K562 (cell line): ENCODE results near the gene PRR7. TPM values are rescaled to one million over a fixed set of nuclear protein-coding genes. Genes with fewer than 3 reads are reported as not detected.

Experiments used
- ADNP ChIP-seq: fragments of 200-800 bp; sonication (Bioruptor generic); IDR thresholded peaks from 2 replicates; pipeline ENCODE4 v1.6.1; 2016; ENCODE audit warnings: missing genetic modification characterization, missing compliant biosample characterization
- CCNT2 ChIP-seq: IDR thresholded peaks from 2 replicates; pipeline ENCODE4 v1.6.1; 2011; ENCODE audit warnings: borderline replicate concordance, low read depth, mild to moderate bottlenecking, moderate library complexity, mixed read lengths, low read length; ENCODE audit not compliant: insufficient read length; ENCODE audit errors: extremely low read depth
- CHD4 ChIP-seq: fragments of 200-600 bp; sonication (generic); IDR thresholded peaks from 3 replicates; pipeline ENCODE4 v1.6.1; 2012; ENCODE audit warnings: low read depth, mild to moderate bottlenecking, mixed read lengths, low read length, inconsistent platforms; ENCODE audit not compliant: insufficient read depth, insufficient replicate concordance, poor library complexity, severe bottlenecking
- RBBP5 ChIP-seq: fragments of 200-600 bp; sonication (generic); IDR thresholded peaks from 2 replicates; pipeline ENCODE4 v1.6.1; 2012; ENCODE audit warnings: borderline replicate concordance, mild to moderate bottlenecking, low read length, control low read depth, inconsistent platforms; ENCODE audit not compliant: insufficient read depth, poor library complexity, severe bottlenecking
- REST ChIP-seq, 2 experiments: fragments of 450-650 bp; formaldehyde crosslinking in 1 of 2; IDR thresholded peaks; 2 replicates each; pipeline versions ENCODE4 v1.4.0 to v1.6.1; 2014 to 2020; ENCODE audit warnings: mild to moderate bottlenecking in 2 of 2, borderline replicate concordance in 1 of 2, low read depth in 1 of 2
- SP2 ChIP-seq: IDR thresholded peaks from 2 replicates; pipeline ENCODE4 v1.6.1; 2011; ENCODE audit warnings: mild to moderate bottlenecking, low read depth, low read length, moderate library complexity; ENCODE audit not compliant: poor library complexity, severe bottlenecking; ENCODE audit errors: extremely low read depth
- SUPT5H ChIP-seq: fragments of 450-650 bp; IDR thresholded peaks from 2 replicates; pipeline ENCODE4 v1.6.1; 2016
- TAF15 ChIP-seq: fragments of 200-400 bp; formaldehyde crosslinking; IDR thresholded peaks from 2 replicates; pipeline ENCODE4 v1.6.1; 2017; ENCODE audit warnings: mild to moderate bottlenecking, low read depth, low read length, moderate library complexity
- ZBTB1 ChIP-seq: sonication (generic); formaldehyde crosslinking; IDR thresholded peaks from 2 replicates; pipeline ENCODE4 v1.8.1; 2023; ENCODE audit warnings: missing genetic modification reagents, low read depth, mild to moderate bottlenecking, borderline replicate concordance
- ZNF253 ChIP-seq: fragments of 250-450 bp; sonication (Bioruptor Pico); conservative IDR thresholded peaks from 2 replicates; pipeline ENCODE4 v1.6.1; 2021; ENCODE audit warnings: mild to moderate bottlenecking
- ZNF561 ChIP-seq: fragments of 450-650 bp; formaldehyde crosslinking; conservative IDR thresholded peaks from 2 replicates; pipeline ENCODE4 v1.4.0; 2020; ENCODE audit warnings: mild to moderate bottlenecking, moderate library complexity
- ZNF707 ChIP-seq: fragments of 250-450 bp; sonication (Bioruptor Pico); conservative IDR thresholded peaks from 2 replicates; pipeline ENCODE4 v1.8.0; 2022; ENCODE audit warnings: inconsistent platforms, mild to moderate bottlenecking, moderate library complexity
- polyA plus RNA-seq, 8 experiments: library from polyadenylated mRNA; depleted of rRNA in 4 of 8; stranded (reverse) in 5 of 8; unstranded in 3 of 8; fragments of >200 nt; fragmentation: Nextera tagmentation in 2 of 8; fragmentation: Illumina TruSeq in 1 of 8; extraction: Ambion mirVana in 2 of 8; extraction: Trizol in 1 of 8; gene quantifications; 2 replicates each; pipeline versions ENCODE4 v1.2.1 to v1.2.3, GENCODE V29; 2011 to 2014; ENCODE audit warnings: inconsistent platforms in 1 of 8, missing spikeins in 1 of 8
- total RNA-seq, 7 experiments: library from RNA; depleted of rRNA in 6 of 7; stranded (reverse); fragments of >200 nt in 6 of 7; fragmentation: Illumina TruSeq in 2 of 7; extraction: Trizol in 2 of 7; gene quantifications; 2 replicates each; pipeline versions ENCODE4 v1.2.1 to v1.2.3, GENCODE V29; 2011 to 2021; ENCODE audit warnings: low replicate concordance in 1 of 7
- TF ChIP-seq, protein P1 (sequence below): fragments of 450-650 bp; IDR thresholded peaks from 2 replicates; pipeline ENCODE4 v1.6.1; 2016; ENCODE audit warnings: borderline replicate concordance

PRR7 gene
- total and polyA plus RNA-seq, 9 of the 15 experiments (the other 6 are each of a cell fraction or from before 2014, with no cell fraction given): 0.80 to 11.3 (median 10.4) TPM; not detected in 4

- TF ChIP-seq RBBP5: no peak
- no peak for TF ChIP-seq ADNP (tag)
- no peak for TF ChIP-seq TAF15
- TF ChIP-seq SUPT5H: 0 out of 2 replicates have a peak, but pooled peaks have one; percentile 38
- no peak for TF ChIP-seq ZNF253 (CRISPR knock-in tag)
- no peak for TF ChIP-seq ZBTB1 (CRISPR knock-in tag)
- TF ChIP-seq, protein P1, sequence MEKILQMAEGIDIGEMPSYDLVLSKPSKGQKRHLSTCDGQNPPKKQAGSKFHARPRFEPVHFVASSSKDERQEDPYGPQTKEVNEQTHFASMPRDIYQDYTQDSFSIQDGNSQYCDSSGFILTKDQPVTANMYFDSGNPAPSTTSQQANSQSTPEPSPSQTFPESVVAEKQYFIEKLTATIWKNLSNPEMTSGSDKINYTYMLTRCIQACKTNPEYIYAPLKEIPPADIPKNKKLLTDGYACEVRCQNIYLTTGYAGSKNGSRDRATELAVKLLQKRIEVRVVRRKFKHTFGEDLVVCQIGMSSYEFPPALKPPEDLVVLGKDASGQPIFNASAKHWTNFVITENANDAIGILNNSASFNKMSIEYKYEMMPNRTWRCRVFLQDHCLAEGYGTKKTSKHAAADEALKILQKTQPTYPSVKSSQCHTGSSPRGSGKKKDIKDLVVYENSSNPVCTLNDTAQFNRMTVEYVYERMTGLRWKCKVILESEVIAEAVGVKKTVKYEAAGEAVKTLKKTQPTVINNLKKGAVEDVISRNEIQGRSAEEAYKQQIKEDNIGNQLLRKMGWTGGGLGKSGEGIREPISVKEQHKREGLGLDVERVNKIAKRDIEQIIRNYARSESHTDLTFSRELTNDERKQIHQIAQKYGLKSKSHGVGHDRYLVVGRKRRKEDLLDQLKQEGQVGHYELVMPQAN: no peak
- TF ChIP-seq ZNF561 (CRISPR knock-in tag): no peak
- no peak for TF ChIP-seq CCNT2
- no peak for TF ChIP-seq ZNF707
- no peak for TF ChIP-seq CHD4
- no peak for TF ChIP-seq REST (IDR thresholded peaks at IDR 0.05; ENCODE audit: borderline replicate concordance)
- no peak for TF ChIP-seq REST (CRISPR knock-in tag; IDR thresholded peaks at IDR 0.05; ENCODE audit: low read depth)
- no peak for TF ChIP-seq SP2
Measured at GRCh38 chr5:177494346-177495195, 48.0 kb downstream of the PRR7 start (continued).
